SU-DHL-6 (cell line): ENCODE measurements around the gene NFIB.

Experiments used
- H2AFZ ChIP-seq: fragments of 200-600 bp; sonication (generic); 2 replicates; pipeline ENCODE4 v1.6.1; 2014; ENCODE audit warnings: low read depth, mild to moderate bottlenecking, moderate library complexity, mixed read lengths, antibody characterized with exemption, low read length; ENCODE audit not compliant: severe bottlenecking
- H3F3A ChIP-seq: fragments of 200-600 bp; shearing (Covaris generic); 2 replicates; pipeline ENCODE4 v1.6.0; 2016; ENCODE audit warnings: antibody characterized with exemption, mild to moderate bottlenecking; ENCODE audit not compliant: insufficient read depth
- H3K27ac ChIP-seq: fragments of 200-600 bp; sonication (generic); 2 replicates; pipeline ENCODE4 v1.5.1; 2016; ENCODE audit warnings: low read depth, mild to moderate bottlenecking, low read length, moderate library complexity, mixed read lengths
- H3K27me3 ChIP-seq: fragments of 200-600 bp; sonication (generic), shearing (Covaris generic); 2 replicates; pipeline ENCODE4 v1.6.0; 2014; ENCODE audit warnings: mild to moderate bottlenecking, low read length
- H3K36me3 ChIP-seq: fragments of 200-600 bp; sonication (generic); 2 replicates; pipeline ENCODE4 v1.6.1; 2014; ENCODE audit warnings: mild to moderate bottlenecking, low read length, mixed read lengths
- H3K4me2 ChIP-seq: fragments of 300-600, 200-600 bp; shearing (Covaris generic), sonication (generic); 2 replicates; pipeline ENCODE4 v1.6.0; 2014; ENCODE audit warnings: low read length, low read depth, mild to moderate bottlenecking; ENCODE audit not compliant: poor library complexity, severe bottlenecking
- H3K4me3 ChIP-seq: fragments of 200-600 bp; sonication (generic); 2 replicates; pipeline ENCODE4 v1.5.1; 2014; ENCODE audit warnings: antibody characterized with exemption, low read length, mild to moderate bottlenecking, mixed read lengths; ENCODE audit not compliant: insufficient read depth, poor library complexity, severe bottlenecking
- H3K79me2 ChIP-seq: fragments of 200-600 bp; sonication (generic); 2 replicates; pipeline ENCODE4 v1.6.1; 2014; ENCODE audit warnings: mild to moderate bottlenecking, low read length, moderate library complexity; ENCODE audit not compliant: insufficient read depth
- H3K9ac ChIP-seq: fragments of 200-600 bp; sonication (generic); 2 replicates; pipeline ENCODE4 v1.7.0; 2014; ENCODE audit warnings: mild to moderate bottlenecking, low read length
- H3K9me2 ChIP-seq: fragments of 200-600 bp; sonication (generic); replicated peaks from 2 replicates; pipeline ENCODE4 v1.6.1; 2014; ENCODE audit warnings: low read length; ENCODE audit not compliant: insufficient read depth
- H3K9me3 ChIP-seq: fragments of 200-600 bp; sonication (generic); 2 replicates; pipeline ENCODE4 v1.6.1; 2014; ENCODE audit warnings: low read length, mixed read lengths; ENCODE audit not compliant: insufficient read depth
- H4K20me1 ChIP-seq: fragments of 200-600 bp; sonication (generic); 2 replicates; pipeline ENCODE4 v1.6.1; 2014; ENCODE audit warnings: low read depth, mild to moderate bottlenecking, antibody characterized with exemption, low read length, moderate library complexity, mixed read lengths
- EZH2phosphoT487 ChIP-seq: fragments of 200-600 bp; sonication (generic), shearing (Covaris generic); conservative IDR thresholded peaks from 2 replicates; pipeline ENCODE4 v1.6.1; 2018; ENCODE audit warnings: mild to moderate bottlenecking, antibody characterized with exemption, low read length, moderate library complexity, mixed read lengths
- TF ChIP-seq, protein P1 (sequence below): fragments of 200-600 bp; sonication (generic); IDR thresholded peaks from one replicate; pipeline ENCODE4 v1.5.1; 2017; ENCODE audit warnings: antibody characterized with exemption, mild to moderate bottlenecking, low read length, moderate library complexity; ENCODE audit not compliant: insufficient read depth, poor library complexity, severe bottlenecking

NFIB gene

DNA sequence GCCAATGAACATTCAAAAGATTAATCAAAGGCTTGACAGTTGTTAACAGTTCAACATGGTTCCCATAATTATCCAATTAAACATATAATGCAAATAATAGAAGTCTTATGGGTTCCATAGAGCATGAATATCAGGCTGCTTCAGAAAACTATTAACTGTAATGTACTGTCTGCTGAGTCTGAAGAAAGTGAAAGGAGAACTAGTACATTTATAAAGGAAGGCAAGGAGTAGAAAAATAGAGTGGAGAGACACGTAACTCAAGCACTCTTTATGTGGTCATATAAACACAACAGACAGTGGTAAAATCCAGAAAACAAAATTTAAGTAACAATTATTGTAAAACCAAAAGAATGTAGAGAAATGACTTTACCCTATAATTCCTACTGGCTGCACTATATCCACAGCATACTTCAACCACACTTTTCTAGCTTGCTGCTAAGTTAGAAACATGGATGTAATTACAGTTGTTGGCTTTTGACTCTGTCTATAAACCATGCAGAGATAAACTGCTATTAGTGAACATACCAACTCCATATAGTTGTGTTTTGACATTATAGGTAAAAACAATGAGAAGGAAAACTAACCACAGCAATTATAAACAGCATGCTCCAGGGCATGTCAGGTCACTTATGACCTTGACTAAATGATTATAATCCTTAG, 32.7 kb downstream of the NFIB start:
- H3K9me2 ChIP-seq = no peaks in the 10 kb centered on the region
- H3K9me3 ChIP-seq = no peaks in the 10 kb centered on the region
- H3K9ac ChIP-seq = no peak overlapping the region
- no peak overlapping the region for H3K4me2 ChIP-seq
- no peak overlapping the region for H3K27ac ChIP-seq
- H2AFZ ChIP-seq = no peak overlapping the region
- no peaks in the 10 kb centered on the region for H3K79me2 ChIP-seq
- H3K4me3 ChIP-seq = no peak overlapping the region
- no peaks in the 10 kb centered on the region for H3K36me3 ChIP-seq
- no peak for TF ChIP-seq EZH2phosphoT487
- TF ChIP-seq, protein P1, sequence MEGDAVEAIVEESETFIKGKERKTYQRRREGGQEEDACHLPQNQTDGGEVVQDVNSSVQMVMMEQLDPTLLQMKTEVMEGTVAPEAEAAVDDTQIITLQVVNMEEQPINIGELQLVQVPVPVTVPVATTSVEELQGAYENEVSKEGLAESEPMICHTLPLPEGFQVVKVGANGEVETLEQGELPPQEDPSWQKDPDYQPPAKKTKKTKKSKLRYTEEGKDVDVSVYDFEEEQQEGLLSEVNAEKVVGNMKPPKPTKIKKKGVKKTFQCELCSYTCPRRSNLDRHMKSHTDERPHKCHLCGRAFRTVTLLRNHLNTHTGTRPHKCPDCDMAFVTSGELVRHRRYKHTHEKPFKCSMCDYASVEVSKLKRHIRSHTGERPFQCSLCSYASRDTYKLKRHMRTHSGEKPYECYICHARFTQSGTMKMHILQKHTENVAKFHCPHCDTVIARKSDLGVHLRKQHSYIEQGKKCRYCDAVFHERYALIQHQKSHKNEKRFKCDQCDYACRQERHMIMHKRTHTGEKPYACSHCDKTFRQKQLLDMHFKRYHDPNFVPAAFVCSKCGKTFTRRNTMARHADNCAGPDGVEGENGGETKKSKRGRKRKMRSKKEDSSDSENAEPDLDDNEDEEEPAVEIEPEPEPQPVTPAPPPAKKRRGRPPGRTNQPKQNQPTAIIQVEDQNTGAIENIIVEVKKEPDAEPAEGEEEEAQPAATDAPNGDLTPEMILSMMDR = no peak
- no peaks in the 10 kb centered on the region for H3F3A ChIP-seq
- H3K27me3 ChIP-seq = no peaks in the 10 kb centered on the region
- H4K20me1 ChIP-seq = no peaks in the 10 kb centered on the region

GRCh38 chr9:14279671-14280070, 34.3 kb downstream of the NFIB start:
- no peak overlapping the region for H3K9ac ChIP-seq
- no peak overlapping the region for H3K4me3 ChIP-seq
- no peaks in the 10 kb centered on the region for H3F3A ChIP-seq
- no peaks in the 10 kb centered on the region for H3K27me3 ChIP-seq
- no peaks in the 10 kb centered on the region for H4K20me1 ChIP-seq
- H3K4me2 ChIP-seq = no peak overlapping the region
- no peaks in the 10 kb centered on the region for H3K36me3 ChIP-seq
- no peak for TF ChIP-seq EZH2phosphoT487
- TF ChIP-seq, protein P1 = no peak
- H2AFZ ChIP-seq = no peak overlapping the region
- H3K9me3 ChIP-seq = no peaks in the 10 kb centered on the region
- H3K79me2 ChIP-seq = no peaks in the 10 kb centered on the region
- H3K27ac ChIP-seq = no peak overlapping the region
- no peaks in the 10 kb centered on the region for H3K9me2 ChIP-seq

DNA sequence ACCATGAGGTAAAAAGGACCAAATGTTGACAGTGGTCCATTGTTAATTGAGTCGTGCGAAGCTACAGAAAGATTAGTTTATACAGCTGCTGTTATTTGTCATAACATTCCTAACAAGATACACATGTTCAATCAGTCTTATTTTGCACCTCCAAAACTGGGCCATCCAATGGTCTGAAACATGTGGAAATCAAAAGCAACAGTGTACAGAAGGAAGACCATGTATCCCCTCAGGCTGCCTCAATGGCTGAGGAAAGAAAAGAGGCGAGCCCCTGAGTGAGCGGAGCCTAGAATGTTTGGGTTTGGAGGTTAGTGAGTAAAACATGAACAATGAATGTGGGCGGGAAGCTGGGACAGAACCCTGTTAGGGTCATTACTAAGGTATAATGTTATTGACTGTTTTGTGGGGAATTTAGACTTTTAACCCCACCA, 35.6 kb downstream of the NFIB start:
- H3K27ac ChIP-seq = no peak overlapping the region
- no peak overlapping the region for H3K9ac ChIP-seq
- H3K36me3 ChIP-seq = no peaks in the 10 kb centered on the region
- no peak overlapping the region for H3K4me3 ChIP-seq
- H2AFZ ChIP-seq = no peak overlapping the region
- H3K79me2 ChIP-seq = no peaks in the 10 kb centered on the region
- no peaks in the 10 kb centered on the region for H3F3A ChIP-seq
- TF ChIP-seq, protein P1 = no peak
- no peak for TF ChIP-seq EZH2phosphoT487
- no peaks in the 10 kb centered on the region for H3K27me3 ChIP-seq
- no peaks in the 10 kb centered on the region for H3K9me2 ChIP-seq
- no peaks in the 10 kb centered on the region for H3K9me3 ChIP-seq
- H4K20me1 ChIP-seq = no peaks in the 10 kb centered on the region
- no peak overlapping the region for H3K4me2 ChIP-seq
